Mammary epithelial cell (primary cell): ENCODE results near the gene WDR55.

ENCODE experiments used
- CTCF ChIP-seq, 2 donors: IDR thresholded peaks in 1 of 2; conservative IDR thresholded peaks in 1 of 2; 2 replicates each; pipeline ENCODE4 v1.5.1; 2011 to 2012; ENCODE audit warnings: inconsistent platforms in 2 of 2, low read length in 2 of 2, mild to moderate bottlenecking in 2 of 2, control low read depth in 1 of 2, low read depth in 1 of 2; ENCODE audit not compliant: insufficient read depth in 1 of 2; ENCODE audit errors: extremely low read depth in 1 of 2
- EZH2 ChIP-seq: IDR thresholded peaks from 2 replicates; pipeline ENCODE4 v1.6.1; 2012; ENCODE audit warnings: low read length, inconsistent platforms, borderline replicate concordance

DNA sequence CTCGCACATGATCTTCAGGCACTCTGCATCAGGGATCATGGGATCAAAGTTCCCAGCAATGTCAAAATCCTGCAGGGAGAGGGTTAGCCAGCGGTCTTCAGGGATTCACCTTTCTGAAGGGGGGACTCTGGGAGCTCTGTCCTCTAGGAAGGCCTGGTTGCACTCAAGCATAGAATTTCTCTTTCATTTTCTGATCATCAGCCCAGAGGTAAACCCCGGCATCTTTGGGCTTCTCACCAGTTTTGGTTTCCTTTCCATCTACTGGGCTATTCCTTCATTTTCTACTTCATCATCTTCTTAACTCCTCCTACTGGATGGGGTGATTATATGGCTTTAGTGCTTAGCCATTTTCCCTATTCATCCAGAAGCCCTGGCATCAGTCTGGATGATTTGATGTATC, 13.2 kb downstream of the WDR55 start:
- TF ChIP-seq CTCF (conservative IDR thresholded peaks at IDR 0.05 in 1 of 2, IDR thresholded peaks at IDR 0.05 in 1 of 2; ENCODE audit: extremely low read depth in 1 of 2, insufficient read depth in 1 of 2, low read depth in 1 of 2, low read length in 2 of 2) (no peak), EZH2 (no peak)
